B cell (primary cell): ENCODE results near the gene HOXA11. TPM values are rescaled to one million over a fixed set of nuclear protein-coding genes. Genes with fewer than 3 reads are reported as not detected.

Experiments
- ATAC-seq: fragments of 200-7000 bp; cut with Tn5 transposase; one replicate; pipeline ENCODE4 v1.10.0; 2021; ENCODE audit warnings: low read depth, mild to moderate bottlenecking, moderate number of reproducible peaks, moderate library complexity
- CTCF ChIA-PET: fragments of 350-600 bp; sonication (Branson Sonifier 250); formaldehyde crosslinking; loops from one replicate; lab custom pipeline; 2021; ENCODE audit warnings: antibody characterized with exemption, inconsistent platforms; lab: Charles Lee
- POLR2A ChIA-PET: fragments of 350-600 bp; sonication (Branson Sonifier 250); formaldehyde crosslinking; loops from one replicate; lab custom pipeline; 2021; ENCODE audit warnings: antibody characterized with exemption; lab: Charles Lee
- DNase-seq: peaks from one replicate; pipeline ENCODE4 v3.0.0; 2013
- H2AFZ ChIP-seq: 2 replicates; pipeline ENCODE4 v1.6.1; 2012; ENCODE audit warnings: mild to moderate bottlenecking, low read depth, low read length; ENCODE audit not compliant: insufficient read depth, poor library complexity, severe bottlenecking
- H3K27ac ChIP-seq, 2 donors: 1 replicate in 1 of 2; 2 replicates in 1 of 2; pipeline ENCODE4 v1.5.1; 2012 to 2013; ENCODE audit warnings: low read length in 2 of 2, mild to moderate bottlenecking in 2 of 2, moderate library complexity in 1 of 2
- H3K27me3 ChIP-seq, 4 experiments: fragments of 200-600 bp in 1 of 4; sonication (generic) in 1 of 4; replicated peaks in 1 of 4; 1 replicate in 2 of 4; 2 replicates in 2 of 4; pipeline versions ENCODE4 v1.6.1 to v1.7.0; 2013 to 2016; ENCODE audit warnings: low read length in 3 of 4, mild to moderate bottlenecking in 2 of 4, mixed read lengths in 1 of 4, moderate library complexity in 1 of 4; ENCODE audit not compliant: insufficient read depth in 4 of 4, control insufficient read depth in 3 of 4; ENCODE audit errors: control extremely low read depth in 1 of 4
- H3K36me3 ChIP-seq, 2 experiments: replicated peaks in 1 of 2; 1 replicate in 1 of 2; 2 replicates in 1 of 2; pipeline versions ENCODE4 v1.6.1 to v1.7.1; 2013; ENCODE audit warnings: low read length in 1 of 2; ENCODE audit not compliant: insufficient read depth in 2 of 2, control insufficient read depth in 1 of 2; ENCODE audit errors: control extremely low read depth in 1 of 2, extremely low read depth in 1 of 2
- H3K4me1 ChIP-seq, 2 donors: fragments of 200-600 bp in 1 of 2; sonication (generic) in 1 of 2; 1 replicate in 1 of 2; 2 replicates in 1 of 2; pipeline versions ENCODE4 v1.5.1 to v1.6.1; 2013 to 2017; ENCODE audit warnings: low read length in 2 of 2; ENCODE audit not compliant: control insufficient read depth in 2 of 2, insufficient read depth in 2 of 2
- H3K4me2 ChIP-seq: replicated peaks from 2 replicates; pipeline ENCODE3; 2012; ENCODE audit warnings: mild to moderate bottlenecking, low read depth, low read length; ENCODE audit not compliant: poor library complexity, severe bottlenecking
- H3K4me3 ChIP-seq, 5 experiments: fragments of 200-600 bp in 1 of 5; sonication (generic) in 1 of 5; 1 replicate in 3 of 5; 2 replicates in 2 of 5; pipeline versions ENCODE4 v1.5.1 to v1.7.0; 2011 to 2016; ENCODE audit warnings: low read length in 4 of 5, mild to moderate bottlenecking in 4 of 5, low read depth in 2 of 5, control low read depth in 1 of 5, moderate library complexity in 1 of 5; ENCODE audit not compliant: insufficient read depth in 1 of 5; ENCODE audit errors: control extremely low read depth in 1 of 5, extremely low read depth in 1 of 5
- H3K79me2 ChIP-seq: fragments of 200-600 bp; sonication (generic); one replicate; pipeline ENCODE4 v1.6.0; 2016; ENCODE audit warnings: low read length; ENCODE audit not compliant: control insufficient read depth, insufficient read depth
- H3K9ac ChIP-seq: fragments of 200-600 bp; sonication (generic); 2 replicates; pipeline ENCODE4 v1.6.1; 2017; ENCODE audit warnings: mild to moderate bottlenecking, low read length, moderate library complexity
- H3K9me3 ChIP-seq, 3 donors: one replicate each; pipeline versions ENCODE4 v1.6.1 to v1.7.1; 2013; ENCODE audit warnings: low read length in 2 of 3; ENCODE audit not compliant: control insufficient read depth in 2 of 3, insufficient read depth in 1 of 3; ENCODE audit errors: control extremely low read depth in 1 of 3
- H4K20me1 ChIP-seq: 2 replicates; pipeline ENCODE4 v1.6.0; 2012; ENCODE audit warnings: mild to moderate bottlenecking, low read length; ENCODE audit not compliant: insufficient read depth, control insufficient read depth, poor library complexity, severe bottlenecking
- H3K27ac Mint-ChIP-seq: one replicate; pipeline ENCODE4 v1.8.0; 2021; ENCODE audit warnings: mixed read lengths
- H3K27me3 Mint-ChIP-seq: one replicate; pipeline ENCODE4 v1.8.0; 2021; ENCODE audit warnings: mixed read lengths
- H3K4me1 Mint-ChIP-seq: one replicate; pipeline ENCODE4 v1.8.0; 2021; ENCODE audit warnings: mixed read lengths
- H3K4me3 Mint-ChIP-seq: one replicate; pipeline ENCODE4 v1.8.0; 2021; ENCODE audit warnings: mixed read lengths
- H3K9me3 Mint-ChIP-seq: one replicate; pipeline ENCODE4 v1.8.0; 2022; ENCODE audit warnings: mixed read lengths; ENCODE audit not compliant: insufficient read depth
- CTCF ChIP-seq: fragments of 200-600 bp; IDR thresholded peaks from one replicate; pipeline ENCODE4 v1.8.0; 2022; ENCODE audit warnings: antibody characterized with exemption, mild to moderate bottlenecking
- EZH2 ChIP-seq: IDR thresholded peaks from 2 replicates; pipeline ENCODE4 v1.6.1; 2012; ENCODE audit warnings: borderline replicate concordance, low read depth, mild to moderate bottlenecking, moderate library complexity, low read length; ENCODE audit not compliant: insufficient read depth, poor library complexity, severe bottlenecking
- WGBS: methylation state at CpG from one replicate; pipeline ENCODE4 v1.1.5; 2013; ENCODE audit warnings: missing lambda C conversion rate; ENCODE audit not compliant: insufficient coverage; 5-methylcytosine and 5-hydroxymethylcytosine counted together
- intact Hi-C: fragments of 100-400 bp; cut with micrococcal nuclease; formaldehyde crosslinking; loops from one replicate; pipeline ENCODE4 v1.10.0; 2022
- polyA plus RNA-seq: library from polyadenylated mRNA; depleted of rRNA; stranded (reverse); fragments of >200 nt; gene quantifications from 2 replicates; pipeline ENCODE4 v1.2.3, GENCODE V29; 2012
- total RNA-seq, 2 donors: library from RNA; stranded (reverse); fragments of 120-200 nt in 1 of 2; gene quantifications; 1 replicate in 1 of 2; 2 replicates in 1 of 2; pipeline versions ENCODE4 v1.2.3 to v1.2.4, GENCODE V29; 2013 to 2022

HOXA11 gene
- total and polyA plus RNA-seq, 2 donors (not counting 1 experiment from before 2014, with no cell fraction given): not detected

GRCh38 chr7:27156916-27157701, 27.9 kb downstream of the HOXA11 start:
- Histone ChIP-seq H2AFZ (no peak overlapping the region), H3K4me1 (peaks cover 62 to 74% of the 10 kb centered on the region in 2 donors), H3K4me3 (no peak overlapping the region), H3K36me3 (no peaks in the 10 kb centered on the region), H4K20me1 (peaks cover 10% of the 10 kb centered on the region), H3K9ac (no peak overlapping the region), H3K4me2 (no peak overlapping the region), H3K27ac (no peak overlapping the region), H3K9me3 (peaks cover 0 to 81% (median 18%) of the 10 kb centered on the region in 3 donors), H3K79me2 (no peaks in the 10 kb centered on the region), H3K27me3 (peaks cover 1 to 94% (median 79%) of the 10 kb centered on the region in 4 experiments)
- ATAC-seq (no peak), DNase-seq (peak; percentile 45)
- CTCF ChIA-PET: interaction anchor here (0.7 to 2.0 kb wide), 6 partner anchors 11 to 1303 kb away, joined by 3 to 7 read pairs (median 4); no protein-coding TSS in a partner anchor
- peaks cover 71% of the 10 kb centered on the region for H3K27me3 Mint-ChIP-seq
- intact Hi-C loops: loop anchor here (2.0 kb wide), 2 partner anchors 84 to 1300 kb away; no protein-coding TSS in a partner anchor
- 9% methylated on average over 19 of the region's 30 CpGs for WGBS
- peaks cover 38% of the 10 kb centered on the region for H3K4me1 Mint-ChIP-seq
- H3K9me3 Mint-ChIP-seq: no peaks in the 10 kb centered on the region
- TF ChIP-seq EZH2: no peak
- no peak for TF ChIP-seq CTCF
- H3K27ac Mint-ChIP-seq: peak overlapping the region; percentile 87
- H3K4me3 Mint-ChIP-seq: peak overlapping the region; percentile 23
- POLR2A ChIA-PET: interaction anchor here (0.6 to 1.5 kb wide), 2 partner anchors 35 to 1301 kb away, joined by 3 to 4 read pairs; no protein-coding TSS in a partner anchor
